ENCODE data around the gene SOS2. TPM values are rescaled to one million over a fixed set of nuclear protein-coding genes. Genes with fewer than 3 reads are reported as not detected.

The SOS2 gene
- total and polyA plus RNA-seq, 7 donors = 11.2 to 40.4 (median 31.9) TPM

DNA sequence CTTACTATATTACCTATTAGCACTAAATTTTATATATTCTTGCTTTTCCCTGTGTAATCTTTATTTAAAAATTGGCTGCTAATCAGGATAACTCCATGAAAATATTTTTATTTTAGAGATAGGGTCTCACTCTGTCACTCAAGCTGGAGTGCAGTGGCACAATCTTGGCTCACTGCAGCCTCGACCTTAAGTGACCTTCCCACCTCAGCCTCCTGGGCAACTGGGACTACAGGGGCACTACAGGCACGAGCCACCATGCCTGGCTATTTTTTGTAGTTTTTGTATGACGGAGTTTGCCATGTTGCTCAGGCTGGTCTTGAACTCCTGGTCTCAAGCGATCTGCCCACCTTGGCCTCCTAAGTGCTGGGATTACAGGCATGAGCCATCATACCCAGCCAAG, 82.6 kb downstream of the SOS2 start:
- Histone ChIP-seq H3K36me3 (peaks cover 0 to 75% (median 20%) of the 10 kb centered on the region in 4 donors), H3K4me3 (no peak overlapping the region), H3K27ac (no peak overlapping the region), H3K27me3 (no peaks in the 10 kb centered on the region), H3K4me1 (peaks cover 0 to 5% (median 0%) of the 10 kb centered on the region in 4 donors), H3K9me3 (no peaks in the 10 kb centered on the region)
- intact Hi-C loops (cut with DNase I) = no loop called here
- DNase-seq = no peak
- no peak for TF ChIP-seq POLR2A (IDR thresholded peaks at IDR 0.05)
- no peak for TF ChIP-seq POLR2AphosphoS5 (IDR thresholded peaks at IDR 0.05)
- TF ChIP-seq, protein P1, sequence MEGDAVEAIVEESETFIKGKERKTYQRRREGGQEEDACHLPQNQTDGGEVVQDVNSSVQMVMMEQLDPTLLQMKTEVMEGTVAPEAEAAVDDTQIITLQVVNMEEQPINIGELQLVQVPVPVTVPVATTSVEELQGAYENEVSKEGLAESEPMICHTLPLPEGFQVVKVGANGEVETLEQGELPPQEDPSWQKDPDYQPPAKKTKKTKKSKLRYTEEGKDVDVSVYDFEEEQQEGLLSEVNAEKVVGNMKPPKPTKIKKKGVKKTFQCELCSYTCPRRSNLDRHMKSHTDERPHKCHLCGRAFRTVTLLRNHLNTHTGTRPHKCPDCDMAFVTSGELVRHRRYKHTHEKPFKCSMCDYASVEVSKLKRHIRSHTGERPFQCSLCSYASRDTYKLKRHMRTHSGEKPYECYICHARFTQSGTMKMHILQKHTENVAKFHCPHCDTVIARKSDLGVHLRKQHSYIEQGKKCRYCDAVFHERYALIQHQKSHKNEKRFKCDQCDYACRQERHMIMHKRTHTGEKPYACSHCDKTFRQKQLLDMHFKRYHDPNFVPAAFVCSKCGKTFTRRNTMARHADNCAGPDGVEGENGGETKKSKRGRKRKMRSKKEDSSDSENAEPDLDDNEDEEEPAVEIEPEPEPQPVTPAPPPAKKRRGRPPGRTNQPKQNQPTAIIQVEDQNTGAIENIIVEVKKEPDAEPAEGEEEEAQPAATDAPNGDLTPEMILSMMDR (IDR thresholded peaks at IDR 0.05) = no peak
- no peak for TF ChIP-seq EP300 (IDR thresholded peaks at IDR 0.05)
- 92% methylated on average over 4 of the region's 4 CpGs for WGBS, 2 donors

- no peak overlapping the region for H3K27ac ChIP-seq
- no peaks in the 10 kb centered on the region for H3K4me1 ChIP-seq
- no peaks in the 10 kb centered on the region for H3K9me3 ChIP-seq
- WGBS, 2 donors = 98% methylated on average over 3 of the region's 3 CpGs
- DNase-seq = no peak
- no peak overlapping the region for H3K4me3 ChIP-seq
- TF ChIP-seq POLR2A (IDR thresholded peaks at IDR 0.05) = no peak
- TF ChIP-seq, protein P1 (IDR thresholded peaks at IDR 0.05) = no peak
- no peak for TF ChIP-seq EP300 (IDR thresholded peaks at IDR 0.05)
- TF ChIP-seq POLR2AphosphoS5 (IDR thresholded peaks at IDR 0.05) = no peak
- no peaks in the 10 kb centered on the region for H3K27me3 ChIP-seq
- intact Hi-C loops (cut with DNase I) = no loop called here
- H3K36me3 ChIP-seq = peaks cover 0 to 35% (median 3%) of the 10 kb centered on the region in 4 donors
Observed at GRCh38 chr14:50139192-50139591, 92.2 kb downstream of the SOS2 start.

DNA sequence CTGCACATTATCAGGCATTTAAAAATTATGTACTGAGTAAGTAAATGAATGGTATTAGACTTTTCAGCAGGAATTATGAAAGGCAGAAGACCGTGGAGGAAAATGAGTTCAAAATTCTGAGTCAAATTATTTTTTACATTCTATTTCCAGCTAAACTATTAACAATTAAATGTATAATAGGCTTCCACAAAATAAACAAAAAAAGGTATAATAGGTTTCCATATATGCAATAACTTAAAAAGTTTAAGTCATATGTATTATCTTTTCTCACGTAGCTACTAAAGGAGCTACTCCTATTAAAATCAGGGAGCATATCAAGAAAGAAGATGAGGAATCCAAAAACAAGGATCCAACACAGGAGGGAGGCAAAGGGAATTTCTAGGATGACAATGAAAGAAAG, 103.6 kb downstream of the SOS2 start:
- H3K4me1 ChIP-seq = no peaks in the 10 kb centered on the region
- TF ChIP-seq POLR2A (IDR thresholded peaks at IDR 0.05) = no peak
- no peak for TF ChIP-seq EP300 (IDR thresholded peaks at IDR 0.05)
- TF ChIP-seq POLR2AphosphoS5 (IDR thresholded peaks at IDR 0.05) = no peak
- TF ChIP-seq, protein P1 (IDR thresholded peaks at IDR 0.05) = no peak
- H3K36me3 ChIP-seq = peaks cover 0 to 54% (median 11%) of the 10 kb centered on the region in 4 donors
- 93 to 98% methylated on average over 2 of the region's 2 CpGs for WGBS, 2 donors
- H3K9me3 ChIP-seq = no peaks in the 10 kb centered on the region
- DNase-seq = no peak
- H3K4me3 ChIP-seq = no peak overlapping the region
- H3K27ac ChIP-seq = no peak overlapping the region
- intact Hi-C loops (cut with DNase I) = no loop called here
- H3K27me3 ChIP-seq = no peaks in the 10 kb centered on the region

GRCh38 chr14:50123062-50123461, 108.3 kb downstream of the SOS2 start:
- peaks cover 0 to 33% (median 2%) of the 10 kb centered on the region in 4 donors for H3K36me3 ChIP-seq

More at GRCh38 chr14:50123062-50123461, 108.3 kb downstream of the SOS2 start:
- intact Hi-C loops (cut with DNase I) = no loop called here
- Histone ChIP-seq H3K9me3 (no peaks in the 10 kb centered on the region), H3K27ac (no peak overlapping the region), H3K27me3 (no peaks in the 10 kb centered on the region), H3K4me1 (no peaks in the 10 kb centered on the region), H3K4me3 (no peak overlapping the region)
- DNase-seq = no peak
- no peak for TF ChIP-seq POLR2A (IDR thresholded peaks at IDR 0.05)
- TF ChIP-seq POLR2AphosphoS5 (IDR thresholded peaks at IDR 0.05) = no peak
- TF ChIP-seq EP300 (IDR thresholded peaks at IDR 0.05) = no peak
- TF ChIP-seq, protein P1 (IDR thresholded peaks at IDR 0.05) = no peak
- WGBS, 2 donors = 89 to 95% methylated on average over 3 of the region's 3 CpGs
